Stimulated activated CD4-positive, alpha-beta T cell treated with anti-CD3 and anti-CD28 coated beads, Interleukin-4, amount 100 ng/mL, for 48 hours (primary cell): ENCODE results near the gene PTPRM.

ENCODE experiments used
- DNase-seq, 2 donors: peaks; one replicate each; pipeline ENCODE4 v3.0.0-alpha.2; 2020; ENCODE audit warnings: low read depth in 2 of 2

The PTPRM gene

GRCh38 chr18:7600036-7600435, 32.9 kb downstream of the PTPRM start:
- DNase-seq: no peak

- DNase-seq: no peak
These were observed 33.6 kb downstream of the PTPRM start for GRCh38 chr18:7600528-7601245.

GRCh38 chr18:7601246-7601615, 34.1 kb downstream of the PTPRM start:
- no peak for DNase-seq

GRCh38 chr18:7601936-7602335, 34.8 kb downstream of the PTPRM start:
- DNase-seq: no peak

GRCh38 chr18:7603259-7604000, 36.3 kb downstream of the PTPRM start:
- DNase-seq: no peak

DNA sequence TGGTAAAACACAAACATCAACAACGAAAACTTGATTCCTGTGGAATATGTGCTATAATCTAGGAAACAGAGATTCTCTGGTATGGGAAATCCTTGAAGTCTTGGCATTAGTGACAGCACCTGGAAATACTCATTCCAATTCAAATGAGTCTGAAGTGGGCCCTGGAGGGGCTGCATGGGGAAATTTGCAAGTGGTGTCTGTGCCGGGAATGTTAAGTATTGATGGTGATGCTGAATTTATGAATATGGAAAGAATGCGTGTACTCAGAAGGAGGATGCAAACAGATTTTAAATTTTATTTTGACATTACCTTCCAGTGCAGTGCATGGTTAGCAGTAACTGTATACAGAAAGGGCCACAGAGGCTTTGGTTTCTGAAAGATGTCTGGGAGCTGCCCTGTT, 37.2 kb downstream of the PTPRM start:
- no peak for DNase-seq

DNA sequence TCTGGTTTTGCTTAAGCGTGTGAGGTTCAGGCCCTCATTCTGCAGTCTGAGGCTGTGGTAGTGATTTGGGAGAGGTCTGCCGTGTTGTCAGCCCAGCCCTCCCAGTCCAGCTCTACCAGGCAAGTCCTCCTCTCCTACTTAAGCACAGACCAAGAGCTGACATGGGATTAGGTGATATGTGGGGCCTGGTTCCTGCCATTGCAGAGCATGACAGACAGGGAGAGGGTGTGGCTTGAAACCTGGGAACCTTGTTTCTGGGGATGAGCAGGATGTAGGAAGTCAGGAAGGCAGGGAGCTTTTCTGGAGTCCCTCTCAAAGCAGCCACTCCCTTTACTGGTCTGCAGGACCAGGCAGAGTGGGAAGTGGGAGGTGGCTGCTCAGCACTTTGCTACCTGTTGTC, 38.6 kb downstream of the PTPRM start:
- DNase-seq: no peak

GRCh38 chr18:7607540-7608173, 40.5 kb downstream of the PTPRM start:
- DNase-seq: no peak

DNA sequence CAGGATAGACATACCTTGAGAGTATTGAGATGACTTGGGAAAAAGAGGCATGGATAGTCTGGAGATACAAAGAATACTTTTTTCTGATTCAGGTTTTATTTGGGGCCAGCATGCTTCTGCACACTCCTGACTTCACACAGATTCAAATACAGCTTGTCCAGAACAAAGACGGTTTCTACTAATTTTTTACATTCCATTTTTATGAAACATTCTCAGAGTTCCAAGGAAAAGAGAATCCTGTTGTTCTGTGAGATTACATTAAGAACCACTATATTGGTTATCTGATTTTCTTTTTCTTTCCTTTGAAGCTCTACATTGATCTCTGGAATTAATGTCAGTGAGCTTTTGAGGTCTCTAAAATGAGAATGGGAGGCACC, 41.0 kb downstream of the PTPRM start:
- DNase-seq: no peak

DNA sequence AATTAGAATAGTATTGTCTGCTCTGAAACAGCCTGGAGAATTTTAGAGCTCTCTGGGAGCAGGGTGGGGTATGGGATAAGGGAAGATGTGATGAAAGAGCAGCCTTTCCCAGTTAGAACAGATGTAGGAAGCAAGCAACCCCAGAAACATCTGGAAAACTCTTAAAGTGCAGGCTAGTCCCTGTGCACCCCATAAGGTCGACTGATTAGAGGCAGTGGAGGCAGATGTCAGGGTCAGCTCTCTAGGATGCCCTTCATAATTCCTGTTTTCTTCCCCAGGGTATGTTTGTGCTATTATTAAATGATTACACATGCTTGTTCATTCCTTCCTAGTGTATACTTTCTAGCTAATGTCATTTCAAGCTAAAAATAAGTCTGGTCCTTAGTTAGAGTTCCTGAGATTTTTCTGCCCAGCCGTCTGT, 41.7 kb downstream of the PTPRM start:
- DNase-seq: no peak

DNA sequence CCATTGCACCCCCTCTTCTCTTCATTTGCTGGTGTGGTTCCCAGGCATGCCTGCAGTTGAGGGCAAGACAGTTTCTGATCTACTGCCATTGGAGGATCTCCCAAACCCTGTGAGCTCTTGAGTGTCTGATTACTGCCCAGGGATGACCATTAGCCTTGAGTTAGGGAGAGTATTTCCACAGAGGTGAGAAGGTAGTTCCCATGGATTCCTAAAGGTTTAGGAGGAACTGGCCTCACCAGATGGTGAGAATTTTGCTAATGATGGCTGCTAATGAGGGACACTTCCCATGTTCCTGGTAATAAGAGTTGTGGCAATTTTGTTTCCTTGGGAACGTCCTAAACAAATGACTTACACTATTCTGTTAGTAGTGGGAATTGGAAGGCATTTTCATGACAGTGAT, 42.5 kb downstream of the PTPRM start:
- DNase-seq: no peak

DNA sequence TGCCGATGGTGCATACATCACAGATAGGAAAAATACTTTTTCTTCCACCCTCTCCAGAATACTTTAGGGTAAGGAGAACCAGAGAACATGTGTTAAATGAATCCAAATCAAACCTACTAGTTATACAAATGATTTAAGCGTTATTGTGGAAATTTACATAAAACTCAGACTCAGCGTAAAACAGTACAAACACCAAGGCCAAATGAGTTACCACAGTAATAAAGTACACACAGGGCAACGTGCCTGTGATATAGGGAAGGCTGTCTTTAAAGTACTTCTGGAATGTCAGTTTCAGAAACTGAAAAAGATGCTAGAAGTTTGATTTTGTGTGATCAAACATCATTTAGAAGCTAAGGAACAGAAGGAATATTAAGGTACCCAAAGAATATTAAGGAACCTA, 46.9 kb downstream of the PTPRM start:
- DNase-seq: no peak

- no peak for DNase-seq
These were observed 48.7 kb downstream of the PTPRM start for GRCh38 chr18:7615840-7616239.

GRCh38 chr18:7616661-7617060, 49.5 kb downstream of the PTPRM start:
- no peak for DNase-seq

DNA sequence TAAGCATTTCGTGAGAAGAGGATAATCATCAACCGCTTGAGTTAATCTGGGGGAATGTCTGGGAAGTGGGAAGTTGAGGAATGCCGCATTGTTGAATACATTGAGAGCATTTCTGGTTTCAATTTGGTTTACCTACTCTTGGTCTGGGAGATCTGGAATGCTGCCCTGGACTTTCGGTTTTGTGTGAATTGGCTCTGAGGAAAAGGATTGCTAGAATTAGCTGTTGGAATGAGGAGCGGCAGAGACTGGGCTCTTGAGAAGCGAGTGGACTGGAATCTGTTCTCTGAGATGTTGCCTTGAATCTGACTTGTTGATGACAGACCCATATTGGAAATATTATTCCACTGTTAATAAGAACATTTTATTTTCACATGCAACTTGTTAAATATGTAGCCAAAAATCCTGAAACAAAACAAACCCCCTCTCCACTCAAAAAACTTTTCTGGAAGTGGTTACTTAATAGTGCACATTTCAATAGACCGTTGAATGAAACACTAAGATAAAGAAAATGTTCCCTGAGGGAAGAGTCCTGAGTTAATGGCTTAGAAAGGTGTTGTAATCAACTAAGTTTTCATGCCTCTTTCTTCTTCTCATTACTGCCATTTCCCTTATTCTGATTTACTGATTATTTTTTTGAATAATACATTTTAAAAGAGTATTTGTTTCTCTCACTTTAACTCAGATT, 50.8 kb downstream of the PTPRM start:
- DNase-seq: no peak

DNA sequence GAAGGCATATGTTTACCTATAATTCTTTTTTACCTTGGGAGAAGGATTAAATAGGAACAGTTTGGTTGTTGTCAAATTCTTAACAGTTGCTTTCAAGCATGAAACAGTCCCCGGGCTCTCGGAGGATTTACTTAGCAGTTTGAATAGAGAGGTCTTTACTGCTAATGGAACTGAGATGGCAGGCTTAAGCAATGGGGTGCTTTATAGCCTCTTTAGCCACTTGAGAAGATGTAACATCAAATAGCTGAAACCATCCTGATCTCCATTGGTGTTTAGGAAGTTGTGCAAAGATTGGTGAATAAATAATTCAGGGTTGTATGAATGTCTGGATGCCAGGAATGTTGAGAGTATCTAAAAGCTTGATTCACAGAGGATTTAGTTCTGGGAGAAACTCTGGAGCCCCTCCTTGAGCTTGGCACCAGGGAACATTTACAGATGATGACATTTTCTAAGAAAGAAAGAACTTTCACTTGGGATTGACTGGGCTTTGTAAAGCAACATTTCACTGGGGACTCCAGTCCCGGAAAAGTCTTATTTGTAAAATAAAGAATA, 51.9 kb downstream of the PTPRM start:
- DNase-seq: no peak

GRCh38 chr18:7619676-7620075, 52.6 kb downstream of the PTPRM start:
- DNase-seq: no peak

DNA sequence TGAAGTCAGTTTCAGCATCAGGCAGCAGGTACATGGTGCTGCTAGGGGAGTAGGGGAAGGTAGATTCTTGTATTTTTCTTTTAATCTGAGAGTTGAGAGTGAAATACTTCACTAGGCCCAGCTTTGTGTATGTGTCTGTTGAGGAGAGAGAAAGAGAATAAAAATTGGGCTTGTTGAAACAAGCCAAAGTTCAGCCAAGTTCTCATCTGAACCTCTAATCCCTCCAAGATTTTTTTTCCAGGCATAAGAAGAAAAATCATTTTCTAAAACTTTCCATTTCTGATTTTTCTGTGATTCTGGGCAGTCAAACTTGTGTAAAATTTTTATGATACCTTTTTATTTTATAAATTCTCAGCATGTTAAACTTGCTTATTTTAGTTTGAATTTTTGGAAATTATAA, 55.6 kb downstream of the PTPRM start:
- DNase-seq: no peak

GRCh38 chr18:7623681-7624080, 56.6 kb downstream of the PTPRM start:
- no peak for DNase-seq

DNA sequence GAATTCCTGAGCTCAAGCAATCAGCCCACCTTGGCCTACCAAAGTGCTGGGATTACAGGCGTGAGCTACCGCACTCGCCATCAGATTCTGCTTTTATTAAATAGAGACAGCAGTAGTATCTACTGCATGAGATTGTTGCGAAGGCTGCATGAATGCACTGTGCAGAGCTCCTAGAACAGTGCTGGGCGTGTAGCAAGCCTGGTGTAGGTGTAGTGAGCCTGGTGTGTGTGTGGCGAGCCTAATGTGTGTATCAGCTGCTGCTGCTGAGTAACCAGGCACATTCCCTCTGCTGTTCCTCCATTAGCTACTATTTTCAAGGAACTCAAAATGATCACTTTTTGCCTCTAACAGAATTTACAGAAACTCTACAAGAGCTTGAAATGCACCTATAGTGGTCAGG, 57.6 kb downstream of the PTPRM start:
- DNase-seq: no peak

GRCh38 chr18:7626175-7626921, 59.2 kb downstream of the PTPRM start:
- no peak for DNase-seq
